Neural crest cell (in vitro differentiated cells): ENCODE data around the gene DES. TPM values are rescaled to one million over a fixed set of nuclear protein-coding genes. Genes with fewer than 3 reads are reported as not detected.

Experiments used
- DNase-seq: peaks from one replicate; pipeline ENCODE4 v3.0.0; 2021; ENCODE audit warnings: low read depth, mixed read lengths, low spot score
- H3K27ac Mint-ChIP-seq: one replicate; pipeline ENCODE4 v1.8.0; 2021; ENCODE audit warnings: mild to moderate bottlenecking, mixed read lengths; ENCODE audit not compliant: unreplicated experiment
- H3K27me3 Mint-ChIP-seq: 2 replicates; pipeline ENCODE4 v1.8.0; 2021; ENCODE audit warnings: low read depth, mild to moderate bottlenecking, mixed read lengths
- H3K36me3 Mint-ChIP-seq: 2 replicates; pipeline ENCODE4 v1.8.0; 2021; ENCODE audit warnings: low read depth, mild to moderate bottlenecking, mixed read lengths
- H3K4me1 Mint-ChIP-seq: 2 replicates; pipeline ENCODE4 v1.8.0; 2021; ENCODE audit warnings: mixed read lengths
- H3K4me3 Mint-ChIP-seq: one replicate; pipeline ENCODE4 v1.8.0; 2021; ENCODE audit warnings: mild to moderate bottlenecking, mixed read lengths
- H3K9me3 Mint-ChIP-seq: 2 replicates; pipeline ENCODE4 v1.8.0; 2021; ENCODE audit warnings: mixed read lengths
- CTCF ChIP-seq: fragments of 200-600 bp; sonication (generic); conservative IDR thresholded peaks from 2 replicates; pipeline ENCODE4 v1.5.0; 2021; ENCODE audit warnings: antibody characterized with exemption, mild to moderate bottlenecking
- total RNA-seq: library from RNA; stranded (reverse); gene quantifications from 2 replicates; pipeline ENCODE4 v1.2.1, GENCODE V29; 2021

Gene DES
- total RNA-seq, 1 donor from 2014 or later, result 0.28 TPM

DNA sequence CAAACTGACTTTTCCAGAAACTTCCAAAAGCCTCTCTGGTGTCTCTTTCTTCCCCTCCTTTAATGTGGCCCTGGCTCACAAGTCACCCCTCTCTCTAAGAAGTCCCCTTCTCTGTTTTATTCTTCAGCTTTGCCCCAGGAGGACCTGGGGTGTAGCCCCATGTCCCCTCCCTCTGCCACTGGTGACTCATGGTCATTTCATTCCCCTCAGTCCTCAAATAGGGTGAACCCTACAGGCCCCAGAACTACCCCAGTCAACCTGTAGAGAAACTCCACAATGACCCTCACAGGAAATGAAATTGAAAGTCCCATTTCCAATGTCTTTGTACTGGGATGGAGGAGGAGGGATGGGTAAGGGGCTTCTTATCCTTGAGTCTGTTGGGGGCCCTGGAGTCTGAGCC lies 10.3 kb downstream of the DES start:
- H3K27me3 Mint-ChIP-seq, result peaks cover 15% of the 10 kb centered on the region
- H3K36me3 Mint-ChIP-seq, result no peaks in the 10 kb centered on the region
- H3K4me3 Mint-ChIP-seq, result no peak overlapping the region
- no peaks in the 10 kb centered on the region for H3K9me3 Mint-ChIP-seq
- H3K27ac Mint-ChIP-seq, result no peak overlapping the region
- H3K4me1 Mint-ChIP-seq, result no peaks in the 10 kb centered on the region
- no peak for DNase-seq
- TF ChIP-seq CTCF, result no peak

DNA sequence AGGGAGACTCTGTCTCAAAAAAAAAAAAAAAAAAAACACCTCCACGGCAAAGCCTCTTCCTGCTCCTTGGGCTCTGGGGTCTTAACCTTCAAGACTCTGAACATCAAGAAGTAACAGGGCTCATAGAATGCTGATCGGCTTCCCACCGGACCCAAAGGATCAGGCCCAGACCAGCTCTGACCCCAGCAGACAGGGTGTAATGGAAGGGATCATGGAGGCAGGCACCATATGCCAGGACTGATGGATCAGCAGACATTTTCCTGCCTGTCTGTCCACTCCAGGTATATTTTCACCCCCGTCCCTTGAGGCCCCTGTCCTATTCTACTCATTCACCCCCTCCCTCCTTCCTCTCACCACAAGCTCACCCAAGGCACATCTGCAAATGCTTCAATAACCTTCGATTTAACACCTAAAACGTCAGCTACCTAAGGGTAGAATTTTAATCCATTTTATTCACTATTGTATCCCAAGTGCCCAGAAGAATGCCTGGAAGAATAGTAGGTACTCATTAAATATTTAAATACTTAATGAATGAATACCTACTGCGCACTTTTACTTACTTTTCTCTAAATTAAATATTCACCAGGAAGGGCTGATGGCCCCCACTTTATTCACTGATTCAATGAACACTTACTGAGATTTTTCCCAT lies 11.9 kb downstream of the DES start:
- Mint-ChIP-seq H3K9me3 (no peaks in the 10 kb centered on the region), H3K27me3 (peaks cover 25% of the 10 kb centered on the region)
- no peak for TF ChIP-seq CTCF

GRCh38 chr2:219430633-219431615 lies 12.7 kb downstream of the DES start:
- no peak overlapping the region for H3K4me3 Mint-ChIP-seq
- TF ChIP-seq CTCF, result no peak
- H3K36me3 Mint-ChIP-seq, result no peaks in the 10 kb centered on the region
- H3K4me1 Mint-ChIP-seq, result peaks cover 4% of the 10 kb centered on the region
- no peaks in the 10 kb centered on the region for H3K9me3 Mint-ChIP-seq
- H3K27me3 Mint-ChIP-seq, result peaks cover 34% of the 10 kb centered on the region
- no peak overlapping the region for H3K27ac Mint-ChIP-seq
- DNase-seq, result no peak

More for the DNA sequence above, 11.9 kb downstream of the DES start:
- no peak overlapping the region for H3K4me3 Mint-ChIP-seq
- DNase-seq, result no peak
- H3K27ac Mint-ChIP-seq, result no peak overlapping the region
- H3K4me1 Mint-ChIP-seq, result peaks cover 4% of the 10 kb centered on the region
- no peaks in the 10 kb centered on the region for H3K36me3 Mint-ChIP-seq

DNA sequence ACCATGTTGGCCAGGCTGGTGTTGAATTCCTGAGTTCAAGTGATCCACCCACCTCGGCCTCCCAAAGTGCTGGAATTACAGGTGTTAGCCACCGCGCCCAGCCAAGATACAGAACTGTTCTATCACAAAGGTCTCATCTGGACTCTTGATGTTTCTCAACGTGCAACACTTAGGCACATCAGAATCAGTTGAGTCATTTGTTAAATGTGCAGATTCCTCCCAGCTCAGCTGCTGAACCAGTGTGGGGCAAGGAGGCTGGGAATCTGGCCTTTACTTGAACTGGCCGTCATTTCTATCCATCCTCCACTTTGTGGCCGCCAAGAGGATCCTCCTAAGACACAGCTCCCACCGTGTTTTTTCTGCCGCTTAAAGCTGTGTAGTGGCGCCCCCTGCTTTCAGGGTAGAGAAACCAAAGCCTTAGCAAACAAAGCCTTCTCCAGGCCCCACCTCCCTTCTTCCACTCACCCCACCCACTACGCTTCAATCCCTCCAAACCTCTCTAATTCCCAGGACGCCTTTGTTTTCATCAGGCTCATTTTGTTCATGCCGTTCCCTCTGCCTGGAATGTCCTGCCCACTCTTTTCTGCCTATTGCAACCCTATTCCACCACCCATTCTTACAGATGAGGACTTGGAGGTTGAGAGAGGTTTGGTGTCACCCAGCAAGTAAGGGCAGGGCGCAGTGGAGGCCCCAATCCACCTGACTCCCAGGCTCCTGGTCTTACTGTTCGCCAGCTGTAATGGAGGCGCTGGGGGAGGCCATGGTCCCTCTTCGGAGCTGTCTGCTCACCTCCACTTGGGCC lies 15.7 kb downstream of the DES start:
- no peak for DNase-seq
- TF ChIP-seq CTCF, result peak; percentile 49
- H3K27ac Mint-ChIP-seq, result no peak overlapping the region
- H3K36me3 Mint-ChIP-seq, result no peaks in the 10 kb centered on the region
- no peaks in the 10 kb centered on the region for H3K9me3 Mint-ChIP-seq
- H3K27me3 Mint-ChIP-seq, result peaks cover 38% of the 10 kb centered on the region
- H3K4me3 Mint-ChIP-seq, result no peak overlapping the region
- H3K4me1 Mint-ChIP-seq, result peaks cover 4% of the 10 kb centered on the region

DNA sequence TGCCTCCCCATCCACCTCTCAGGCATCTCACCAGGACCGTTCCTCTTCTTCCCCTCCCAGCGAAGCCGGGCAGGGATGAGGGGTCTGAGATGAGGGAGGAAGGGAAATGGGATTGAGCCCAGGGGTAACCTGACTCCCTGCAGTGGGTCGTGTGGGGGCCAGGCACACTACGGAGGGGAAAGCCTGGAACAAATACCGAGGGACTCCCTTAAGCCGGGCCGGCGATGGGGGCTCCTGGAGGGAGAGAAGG lies 16.2 kb downstream of the DES start:
- Mint-ChIP-seq H3K4me1 (peaks cover 4% of the 10 kb centered on the region), H3K9me3 (no peaks in the 10 kb centered on the region), H3K27me3 (peaks cover 38% of the 10 kb centered on the region), H3K27ac (no peak overlapping the region), H3K4me3 (no peak overlapping the region), H3K36me3 (no peaks in the 10 kb centered on the region)
- DNase-seq, result no peak
- no peak for TF ChIP-seq CTCF
